GM06990 (cell line): Measurements from ENCODE around the gene GLG1.

Experiments
- DNase-seq: peaks from one replicate; pipeline ENCODE4 v3.0.0-alpha.2; 2011; ENCODE audit not compliant: insufficient read length; ENCODE audit errors: extremely low read depth
- H3K27me3 ChIP-seq: replicated peaks from 2 replicates; pipeline ENCODE4 v1.6.0; 2011; ENCODE audit warnings: low read length; ENCODE audit not compliant: control insufficient read depth, insufficient read depth
- H3K36me3 ChIP-seq: 2 replicates; pipeline ENCODE4 v1.5.1; 2011; ENCODE audit warnings: low read length; ENCODE audit not compliant: control insufficient read depth, insufficient read depth
- H3K4me3 ChIP-seq: replicated peaks from 2 replicates; pipeline ENCODE4 v1.5.1; 2011; ENCODE audit warnings: low read depth, mild to moderate bottlenecking, control low read depth, low read length
- TF ChIP-seq, protein P1 (sequence below): IDR thresholded peaks from 2 replicates; pipeline ENCODE4 v1.5.1; 2011; ENCODE audit warnings: low read length, control low read depth, mild to moderate bottlenecking, inconsistent platforms; ENCODE audit not compliant: insufficient read depth, poor library complexity, severe bottlenecking

Gene GLG1

DNA sequence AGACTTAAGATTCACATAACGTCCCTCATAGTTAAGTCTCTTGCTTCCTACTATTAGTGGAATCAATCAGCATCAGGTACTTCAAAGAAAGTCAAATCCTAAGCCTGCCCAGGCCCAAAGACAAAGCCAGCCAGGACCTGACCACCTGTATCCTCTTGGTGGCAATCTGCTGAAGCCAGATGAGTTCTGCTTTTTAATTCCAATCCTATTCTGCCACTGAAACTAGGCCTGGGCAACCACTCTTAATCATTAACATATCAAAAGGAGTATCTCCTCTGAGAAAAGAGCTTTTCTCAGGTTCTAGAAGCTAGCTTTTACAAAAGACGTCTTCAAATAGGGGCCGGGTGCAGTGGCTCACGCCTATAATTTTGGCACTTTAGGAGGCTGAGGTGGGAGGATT lies 15.1 kb upstream of the GLG1 start:
- Histone ChIP-seq H3K27me3 (no peaks in the 10 kb centered on the region), H3K4me3 (no peak overlapping the region), H3K36me3 (peaks cover 30% of the 10 kb centered on the region)
- TF ChIP-seq, protein P1, sequence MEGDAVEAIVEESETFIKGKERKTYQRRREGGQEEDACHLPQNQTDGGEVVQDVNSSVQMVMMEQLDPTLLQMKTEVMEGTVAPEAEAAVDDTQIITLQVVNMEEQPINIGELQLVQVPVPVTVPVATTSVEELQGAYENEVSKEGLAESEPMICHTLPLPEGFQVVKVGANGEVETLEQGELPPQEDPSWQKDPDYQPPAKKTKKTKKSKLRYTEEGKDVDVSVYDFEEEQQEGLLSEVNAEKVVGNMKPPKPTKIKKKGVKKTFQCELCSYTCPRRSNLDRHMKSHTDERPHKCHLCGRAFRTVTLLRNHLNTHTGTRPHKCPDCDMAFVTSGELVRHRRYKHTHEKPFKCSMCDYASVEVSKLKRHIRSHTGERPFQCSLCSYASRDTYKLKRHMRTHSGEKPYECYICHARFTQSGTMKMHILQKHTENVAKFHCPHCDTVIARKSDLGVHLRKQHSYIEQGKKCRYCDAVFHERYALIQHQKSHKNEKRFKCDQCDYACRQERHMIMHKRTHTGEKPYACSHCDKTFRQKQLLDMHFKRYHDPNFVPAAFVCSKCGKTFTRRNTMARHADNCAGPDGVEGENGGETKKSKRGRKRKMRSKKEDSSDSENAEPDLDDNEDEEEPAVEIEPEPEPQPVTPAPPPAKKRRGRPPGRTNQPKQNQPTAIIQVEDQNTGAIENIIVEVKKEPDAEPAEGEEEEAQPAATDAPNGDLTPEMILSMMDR: no peak
- DNase-seq: no peak

DNA sequence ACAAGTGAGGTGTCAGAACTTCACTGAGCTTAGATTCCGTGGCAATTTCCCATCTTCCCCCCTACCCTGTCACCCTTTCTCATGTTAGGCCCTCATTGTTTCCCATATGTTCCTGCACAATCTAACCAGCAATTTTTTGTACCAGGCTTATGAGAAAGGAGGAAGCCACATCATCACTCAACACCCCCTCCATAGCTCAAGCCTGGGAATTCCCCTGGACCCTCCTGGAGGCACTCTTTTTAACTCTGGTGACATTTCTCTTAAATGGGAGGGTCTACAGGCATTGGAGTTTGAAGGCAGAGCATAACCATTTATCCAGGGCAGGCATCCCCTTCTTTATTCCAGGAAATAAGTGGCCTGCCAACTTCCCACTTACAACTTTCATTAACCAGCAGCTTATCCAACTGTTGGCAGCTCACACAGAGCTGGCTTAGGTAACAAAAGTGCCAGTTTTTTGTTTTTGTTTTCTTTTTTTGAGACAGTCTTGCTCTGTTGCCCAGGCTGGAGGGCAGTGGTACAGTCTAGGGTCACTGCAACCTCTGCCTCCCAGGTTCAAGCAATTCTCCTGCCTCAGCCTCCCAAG lies 10.4 kb upstream of the GLG1 start:
- no peaks in the 10 kb centered on the region for H3K27me3 ChIP-seq
- DNase-seq: no peak
- H3K36me3 ChIP-seq: peaks cover 10% of the 10 kb centered on the region
- TF ChIP-seq, protein P1: no peak
- H3K4me3 ChIP-seq: no peak overlapping the region

DNA sequence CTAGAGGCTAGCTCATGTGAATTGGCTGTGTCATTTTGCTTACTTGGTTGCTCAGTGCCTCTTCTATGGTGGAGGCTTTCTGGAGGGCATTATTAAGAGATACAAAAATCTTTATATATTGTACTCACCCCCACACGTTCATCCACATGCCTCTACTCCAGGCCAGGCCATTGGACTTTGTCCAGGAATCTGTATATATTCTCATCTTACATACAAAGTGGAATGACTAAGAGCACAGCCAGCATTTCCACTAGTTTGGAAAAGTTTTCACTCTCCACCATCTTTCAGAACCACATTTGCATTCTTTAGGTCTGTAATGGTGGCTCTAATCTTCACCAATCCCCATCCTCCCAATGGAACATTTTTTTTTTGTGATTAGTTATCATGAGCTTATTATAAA lies 4.8 kb upstream of the GLG1 start:
- Histone ChIP-seq H3K4me3 (no peak overlapping the region), H3K27me3 (no peaks in the 10 kb centered on the region), H3K36me3 (no peaks in the 10 kb centered on the region)
- no peak for DNase-seq
- TF ChIP-seq, protein P1: no peak

DNA sequence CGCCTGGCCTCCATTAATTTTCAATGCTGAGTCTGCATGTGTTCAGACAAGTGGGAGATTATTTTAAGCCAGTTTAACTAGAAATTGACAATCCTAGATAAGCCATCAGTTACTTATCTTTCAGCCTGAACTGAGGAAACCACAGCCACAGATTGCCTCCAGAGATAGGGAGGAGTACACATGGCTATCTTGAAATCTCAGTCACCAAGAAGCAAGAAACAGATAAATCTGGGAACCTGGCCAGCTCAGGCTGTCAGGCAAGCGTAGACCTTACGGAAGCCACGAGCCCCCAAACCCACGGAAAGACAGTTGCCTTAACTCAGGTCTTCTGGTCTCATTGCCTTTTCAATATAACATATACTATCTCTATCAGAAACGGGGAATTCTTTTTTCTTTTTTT lies 2.0 kb upstream of the GLG1 start:
- TF ChIP-seq, protein P1: no peak
- no peak overlapping the region for H3K4me3 ChIP-seq
- H3K36me3 ChIP-seq: no peaks in the 10 kb centered on the region
- no peaks in the 10 kb centered on the region for H3K27me3 ChIP-seq
- no peak for DNase-seq

DNA sequence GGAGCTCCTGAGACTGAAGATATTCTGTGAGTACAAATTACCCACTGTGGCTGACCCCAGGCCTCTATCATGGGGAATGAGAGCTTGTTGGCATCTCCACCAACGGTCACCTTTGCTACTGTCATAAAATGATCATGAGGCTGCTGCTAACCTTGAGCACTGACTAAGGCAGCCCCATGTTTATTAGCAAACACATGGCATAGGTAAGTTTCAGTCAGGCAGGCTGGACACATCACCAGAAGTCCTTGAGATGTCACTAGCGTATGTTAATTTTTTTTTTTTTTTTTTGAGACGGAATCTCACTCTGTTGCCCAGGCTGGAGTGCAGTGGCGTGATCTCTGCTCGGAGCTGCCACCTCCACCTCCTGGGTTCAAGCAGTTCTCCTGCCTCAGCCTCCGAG lies 1.5 kb upstream of the GLG1 start:
- TF ChIP-seq, protein P1: no peak
- no peaks in the 10 kb centered on the region for H3K36me3 ChIP-seq
- no peaks in the 10 kb centered on the region for H3K27me3 ChIP-seq
- no peak overlapping the region for H3K4me3 ChIP-seq
- DNase-seq: no peak

DNA sequence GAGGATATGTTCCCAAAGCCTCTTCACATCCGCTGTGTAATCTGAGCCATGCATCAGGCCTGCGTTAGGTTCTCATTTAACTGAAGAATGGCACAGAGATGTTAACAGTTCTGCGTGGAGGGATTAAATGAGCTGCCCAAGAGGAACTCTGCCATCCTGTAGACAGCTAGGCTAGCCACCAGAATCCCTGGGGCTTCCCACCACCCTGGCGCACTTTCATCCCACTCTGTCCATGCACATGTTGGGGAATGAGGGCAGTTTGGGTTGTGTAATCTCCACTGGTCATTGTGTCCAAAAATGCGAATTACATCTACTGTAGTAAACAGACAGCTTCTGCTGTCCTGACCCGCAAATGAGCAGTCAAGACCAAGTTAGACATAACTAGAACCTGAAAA lies 1.0 kb upstream of the GLG1 start:
- no peak for DNase-seq
- Histone ChIP-seq H3K4me3 (no peak overlapping the region), H3K36me3 (no peaks in the 10 kb centered on the region), H3K27me3 (no peaks in the 10 kb centered on the region)
- TF ChIP-seq, protein P1: no peak
